ENCODE measurements around the gene CAMK1G.

Gene CAMK1G

GRCh38 chr1:209583408-209583807, at the start of gene CAMK1G:
Gene CAMK1G (plus strand): TSS chr1:209583714. CDS start chr1:209594984, 11,270 bp downstream.
- in situ Hi-C loops (cut with MboI; ENCODE audit: low sequenced_read_pairs), result loop anchor here (10.0 kb wide), 1 partner anchor 111 kb away; no protein-coding TSS in a partner anchor

- in situ Hi-C loops (cut with MboI; ENCODE audit: low sequenced_read_pairs), result no loop called here
Observed at GRCh38 chr1:209534496-209535250, 48.8 kb upstream of the CAMK1G start.

GRCh38 chr1:209536843-209537242, 46.7 kb upstream of the CAMK1G start:
- in situ Hi-C loops (cut with MboI; ENCODE audit: low sequenced_read_pairs), result no loop called here

- in situ Hi-C loops (cut with MboI; ENCODE audit: low sequenced_read_pairs), result no loop called here
Observed at GRCh38 chr1:209537336-209538114, 46.0 kb upstream of the CAMK1G start.

DNA sequence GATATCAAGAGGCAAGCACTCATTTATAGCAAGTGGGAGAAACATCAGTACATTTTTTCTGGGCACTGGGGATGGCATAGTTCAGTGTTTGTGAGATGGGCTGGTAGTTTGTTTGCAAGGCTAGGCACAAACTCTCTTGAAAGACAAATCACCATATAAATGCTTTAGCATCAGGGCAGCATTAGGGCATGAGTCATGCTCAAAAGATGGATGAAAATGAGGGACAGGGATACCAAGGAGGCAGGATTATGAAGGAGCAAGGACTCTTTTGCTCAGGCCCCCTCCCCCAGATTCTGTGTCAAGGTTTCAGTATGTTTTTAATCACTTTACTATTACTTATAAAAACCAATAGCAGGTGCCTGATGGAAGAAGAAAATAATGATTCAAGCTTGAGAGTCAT, 43.9 kb upstream of the CAMK1G start:
- in situ Hi-C loops (cut with MboI; ENCODE audit: low sequenced_read_pairs), result no loop called here

GRCh38 chr1:209542585-209542984, 40.9 kb upstream of the CAMK1G start:
- in situ Hi-C loops (cut with MboI; ENCODE audit: low sequenced_read_pairs), result no loop called here

GRCh38 chr1:209544098-209544497, 39.4 kb upstream of the CAMK1G start:
- in situ Hi-C loops (cut with MboI; ENCODE audit: low sequenced_read_pairs), result no loop called here

- in situ Hi-C loops (cut with MboI; ENCODE audit: low sequenced_read_pairs), result no loop called here
Observed at GRCh38 chr1:209545423-209545822, 38.1 kb upstream of the CAMK1G start.

DNA sequence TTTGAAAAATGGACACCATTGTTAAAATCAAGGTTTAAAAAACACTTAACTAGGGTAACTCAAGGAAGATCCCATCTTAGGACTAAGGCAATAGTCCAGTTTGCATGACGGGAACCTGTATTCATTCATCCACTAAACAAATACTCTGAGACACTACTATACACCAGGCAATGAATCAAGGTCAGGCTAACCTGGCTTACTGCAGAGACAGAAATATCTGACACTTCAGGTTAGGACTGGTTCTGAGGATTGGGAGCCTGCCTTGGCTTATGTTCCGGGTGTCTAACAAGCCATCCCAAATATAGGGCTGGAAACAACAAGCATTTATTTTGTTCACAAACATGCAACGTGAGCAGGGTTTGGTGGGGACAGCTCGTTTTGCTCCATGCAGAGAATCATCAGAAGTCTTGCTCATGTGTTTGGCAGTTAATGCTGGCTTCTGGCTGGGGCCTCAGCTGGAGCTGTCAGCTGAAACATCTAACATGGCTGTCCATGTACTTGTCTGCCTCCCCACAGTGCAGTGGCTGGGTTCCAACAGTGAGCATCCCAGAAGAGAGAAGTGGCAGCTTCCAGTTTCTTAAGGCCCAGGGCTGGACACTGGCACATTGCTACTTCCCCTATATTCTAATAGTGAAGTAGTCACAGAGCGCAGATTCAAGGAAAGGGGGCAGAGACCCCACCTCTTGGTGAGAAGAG, 37.0 kb upstream of the CAMK1G start:
- in situ Hi-C loops (cut with MboI; ENCODE audit: low sequenced_read_pairs), result no loop called here

GRCh38 chr1:209547626-209548025, 35.9 kb upstream of the CAMK1G start:
- in situ Hi-C loops (cut with MboI; ENCODE audit: low sequenced_read_pairs), result no loop called here

- in situ Hi-C loops (cut with MboI; ENCODE audit: low sequenced_read_pairs), result no loop called here
Observed at GRCh38 chr1:209549443-209550205, 33.9 kb upstream of the CAMK1G start.

GRCh38 chr1:209550519-209550918, 33.0 kb upstream of the CAMK1G start:
- in situ Hi-C loops (cut with MboI; ENCODE audit: low sequenced_read_pairs), result no loop called here

GRCh38 chr1:209552406-209553264, 30.9 kb upstream of the CAMK1G start:
- in situ Hi-C loops (cut with MboI; ENCODE audit: low sequenced_read_pairs), result no loop called here

DNA sequence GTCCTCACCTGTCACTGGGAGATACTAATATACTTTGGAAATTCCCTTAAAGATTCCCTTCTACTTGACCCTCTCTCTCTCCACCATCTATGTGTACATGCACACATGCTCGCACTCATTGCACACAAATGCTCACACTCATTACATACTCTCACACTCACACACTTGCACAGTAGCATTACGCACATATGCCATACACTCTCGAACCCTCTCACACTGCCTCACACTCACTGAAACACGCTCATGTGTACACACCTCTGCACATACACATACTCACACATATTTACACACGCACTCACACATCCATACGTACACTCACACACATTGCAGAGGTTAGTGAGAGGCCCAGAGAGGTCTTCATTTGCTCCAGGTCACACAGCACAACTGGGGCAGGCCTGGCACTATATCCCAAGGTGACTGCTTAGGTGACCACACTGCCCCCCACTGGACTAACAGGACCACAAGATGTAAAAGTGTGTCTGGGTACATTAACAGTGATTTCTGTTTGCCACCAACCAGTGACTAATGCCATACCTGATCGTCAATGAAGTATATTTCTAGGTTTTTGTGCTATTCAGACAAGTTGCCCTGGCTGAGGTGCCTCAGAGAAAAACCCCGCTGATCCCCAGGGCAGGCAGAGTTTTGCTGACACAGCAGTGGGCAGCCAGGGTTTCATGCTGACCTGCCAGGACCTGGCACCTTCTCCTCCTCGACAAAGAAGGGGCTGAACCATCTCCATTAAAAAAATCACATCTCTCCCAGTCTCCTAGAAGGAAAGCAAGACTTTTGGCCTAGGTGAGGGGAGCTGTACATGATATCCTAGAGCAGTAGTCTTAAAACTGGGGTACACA, 28.5 kb upstream of the CAMK1G start:
- in situ Hi-C loops (cut with MboI; ENCODE audit: low sequenced_read_pairs), result no loop called here

DNA sequence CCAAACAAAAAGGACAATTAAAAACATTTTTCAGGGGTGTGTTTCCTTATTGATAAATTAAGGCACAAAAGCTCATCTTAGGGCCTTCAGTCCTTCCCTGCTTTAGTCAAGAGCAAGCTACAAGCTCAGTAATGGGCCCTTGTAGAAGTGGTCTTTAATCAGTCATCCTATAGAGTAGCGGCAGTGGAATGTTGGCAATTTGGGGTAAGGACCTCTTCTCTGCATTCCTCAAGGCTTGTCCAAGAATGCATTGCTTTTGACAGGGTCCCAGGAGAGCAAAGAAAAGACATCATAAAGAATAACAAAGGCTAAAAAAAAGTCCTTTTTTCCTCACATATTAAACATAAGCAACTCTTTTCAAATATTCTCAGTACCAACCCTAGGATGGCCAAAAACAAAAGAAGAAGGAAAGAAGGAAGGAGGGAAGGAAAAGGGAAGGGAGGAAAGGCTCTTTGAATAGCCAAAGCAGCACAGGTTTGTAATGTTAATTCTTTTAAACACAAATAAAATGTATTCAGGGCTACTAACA, 27.3 kb upstream of the CAMK1G start:
- in situ Hi-C loops (cut with MboI; ENCODE audit: low sequenced_read_pairs), result no loop called here

DNA sequence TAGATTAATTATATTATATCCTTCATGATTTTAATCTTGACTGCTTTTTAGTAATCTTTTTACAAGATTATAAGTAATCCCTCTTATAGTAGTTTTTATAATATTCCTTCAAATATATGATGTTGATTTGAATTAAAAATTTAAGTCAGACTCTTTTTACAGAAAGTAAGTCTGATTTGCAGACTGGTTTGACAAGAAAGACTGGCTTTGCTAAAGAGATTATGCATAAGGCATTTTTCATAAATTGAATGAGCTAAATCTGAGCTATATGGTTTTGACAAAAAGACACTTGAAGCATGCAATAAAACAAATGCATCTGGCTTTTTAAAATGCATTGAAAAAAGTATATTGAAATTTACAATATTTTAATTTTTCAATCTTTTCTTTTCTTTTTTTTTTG, 26.3 kb upstream of the CAMK1G start:
- in situ Hi-C loops (cut with MboI; ENCODE audit: low sequenced_read_pairs), result no loop called here

DNA sequence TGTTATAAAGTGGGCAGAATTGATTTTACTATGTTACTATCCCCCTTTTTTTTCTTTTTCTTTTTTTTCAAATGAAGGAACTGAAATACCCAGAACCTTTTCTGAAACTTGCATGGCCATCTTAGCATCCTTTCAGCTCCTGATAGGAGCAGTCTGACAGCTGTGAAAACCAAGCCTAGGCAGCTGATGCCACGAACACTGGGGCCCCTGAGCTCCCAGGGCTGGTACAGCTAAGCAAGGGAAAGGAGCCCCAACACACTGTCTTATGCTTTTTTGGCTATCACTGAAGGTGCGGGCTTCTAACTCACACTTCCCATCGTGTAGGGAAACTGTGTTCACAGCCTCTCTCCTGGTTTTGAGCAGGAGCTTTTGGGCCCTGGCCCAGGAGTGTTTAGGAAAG, 23.0 kb upstream of the CAMK1G start:
- in situ Hi-C loops (cut with MboI; ENCODE audit: low sequenced_read_pairs), result no loop called here

- in situ Hi-C loops (cut with MboI; ENCODE audit: low sequenced_read_pairs), result no loop called here
Observed at GRCh38 chr1:209560952-209561351, 22.6 kb upstream of the CAMK1G start.

DNA sequence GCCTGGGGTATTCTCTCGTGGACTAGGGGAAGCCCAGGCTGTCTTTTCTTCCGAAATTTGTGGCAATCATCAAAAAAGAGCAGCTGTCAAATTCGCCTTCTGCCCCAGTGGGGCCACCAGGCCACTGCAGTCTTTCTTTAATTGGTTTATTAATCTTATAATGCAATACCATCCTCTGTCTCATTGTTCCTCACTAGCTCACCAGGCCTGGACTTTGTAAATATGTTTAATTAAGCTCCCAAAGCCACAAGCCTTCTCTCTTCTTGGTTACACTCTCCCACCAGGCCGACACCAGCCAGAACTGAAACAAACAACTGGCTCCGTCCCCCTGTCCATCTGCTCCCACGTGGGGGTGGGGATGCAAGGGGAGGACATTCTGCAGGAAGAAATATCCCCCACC, 22.0 kb upstream of the CAMK1G start:
- in situ Hi-C loops (cut with MboI; ENCODE audit: low sequenced_read_pairs), result no loop called here

All from HL-60/S4 treated with retinoic acid at 250 ng/mL for 4 days and 3 days (cell line).